Loucy (cell line): ENCODE data around the gene OSBPL2.

ENCODE experiments used
- H2AFZ ChIP-seq: fragments of 200-600 bp; sonication (generic); 2 replicates; pipeline ENCODE4 v1.6.0; 2016; ENCODE audit warnings: antibody characterized with exemption, mild to moderate bottlenecking, low read length, moderate library complexity
- H3F3A ChIP-seq: fragments of 200-600 bp; 2 replicates; pipeline ENCODE4 v1.6.0; 2016; ENCODE audit warnings: antibody characterized with exemption, low read depth, mild to moderate bottlenecking
- H3K27me3 ChIP-seq: fragments of 200-600 bp; sonication (generic); 2 replicates; pipeline ENCODE4 v1.6.1; 2014; ENCODE audit warnings: low read length, mild to moderate bottlenecking; ENCODE audit not compliant: insufficient read depth, poor library complexity, severe bottlenecking
- H3K36me3 ChIP-seq: fragments of 200-600 bp; sonication (generic); 2 replicates; pipeline ENCODE4 v1.6.1; 2016; ENCODE audit warnings: low read length; ENCODE audit not compliant: insufficient read depth
- H3K4me1 ChIP-seq: fragments of 200-600 bp; sonication (generic); 2 replicates; pipeline ENCODE4 v1.5.1; 2014; ENCODE audit warnings: low read length, mild to moderate bottlenecking; ENCODE audit not compliant: insufficient read depth, poor library complexity, severe bottlenecking
- H3K4me2 ChIP-seq: fragments of 200-600 bp; sonication (generic); 2 replicates; pipeline ENCODE4 v1.6.0; 2014; ENCODE audit warnings: antibody characterized with exemption, low read length, low read depth, mild to moderate bottlenecking; ENCODE audit not compliant: poor library complexity, severe bottlenecking
- H3K4me3 ChIP-seq: fragments of 200-600 bp; sonication (generic); 2 replicates; pipeline ENCODE4 v1.5.1; 2014; ENCODE audit warnings: low read length, mild to moderate bottlenecking, mixed read lengths; ENCODE audit not compliant: poor library complexity, severe bottlenecking
- H3K79me2 ChIP-seq: fragments of 200-600 bp; sonication (generic); 2 replicates; pipeline ENCODE4 v1.6.1; 2014; ENCODE audit warnings: low read length; ENCODE audit not compliant: insufficient read depth
- H3K9ac ChIP-seq: fragments of 200-600 bp; sonication (generic); 2 replicates; pipeline ENCODE4 v1.6.0; 2014; ENCODE audit warnings: mild to moderate bottlenecking, low read depth, low read length, moderate library complexity; ENCODE audit not compliant: poor library complexity, severe bottlenecking
- H3K9me2 ChIP-seq: fragments of 200-600 bp; sonication (generic); replicated peaks from 2 replicates; pipeline ENCODE4 v1.6.1; 2016; ENCODE audit warnings: low read depth, low read length, mixed read lengths
- H3K9me3 ChIP-seq: fragments of 200-600 bp; sonication (generic); 2 replicates; pipeline ENCODE4 v1.6.1; 2014; ENCODE audit warnings: mild to moderate bottlenecking, antibody characterized with exemption, low read length, low read depth; ENCODE audit not compliant: insufficient read depth
- H4K20me1 ChIP-seq: fragments of 200-600 bp; sonication (generic); 2 replicates; pipeline ENCODE4 v1.6.0; 2014; ENCODE audit warnings: antibody characterized with exemption, low read length, mild to moderate bottlenecking; ENCODE audit not compliant: insufficient read depth, poor library complexity, severe bottlenecking
- CTCF ChIP-seq: fragments of 200-600 bp; sonication (generic); conservative IDR thresholded peaks from 2 replicates; pipeline ENCODE4 v1.5.1; 2014; ENCODE audit warnings: mild to moderate bottlenecking, antibody characterized with exemption, low read length
- EZH2phosphoT487 ChIP-seq: fragments of 200-600 bp; IDR thresholded peaks from 2 replicates; pipeline ENCODE4 v1.6.1; 2018; ENCODE audit warnings: antibody characterized with exemption, mild to moderate bottlenecking, moderate library complexity, borderline replicate concordance

The OSBPL2 gene

DNA sequence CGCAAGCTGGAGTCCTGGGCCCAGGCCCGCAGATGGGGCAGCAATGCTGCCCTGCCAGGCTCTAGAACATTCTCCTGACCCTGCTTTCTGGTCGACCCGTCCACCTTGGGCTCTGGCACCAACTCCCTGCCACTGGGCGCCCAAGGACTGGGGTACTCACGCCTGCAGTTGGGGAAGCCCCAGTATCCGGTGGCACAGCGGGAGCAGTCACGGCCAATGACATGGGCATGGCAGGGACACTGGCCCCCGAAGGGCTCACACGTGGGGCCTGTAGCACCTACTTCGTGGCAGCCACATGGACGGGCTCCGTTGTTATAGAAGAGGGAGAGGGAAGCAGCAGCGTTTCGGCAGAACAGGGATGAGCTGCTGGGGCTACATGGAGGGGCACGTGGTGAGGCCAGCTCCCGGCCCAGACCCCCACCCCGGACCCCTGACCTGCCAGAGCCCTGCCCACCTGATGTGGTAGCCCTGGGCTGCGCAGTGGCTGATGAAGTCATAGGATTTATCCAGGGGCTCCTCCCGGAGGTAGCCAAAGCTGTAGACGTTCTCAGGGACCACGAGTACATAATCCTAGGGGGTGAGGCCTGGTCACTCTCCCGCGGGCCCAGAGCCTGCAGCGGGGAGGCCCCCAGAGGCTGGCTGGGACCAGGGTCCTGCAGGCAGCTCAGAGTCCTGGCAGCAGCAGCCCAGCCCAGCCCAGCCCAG, 90.5 kb downstream of the OSBPL2 start:
- no peaks in the 10 kb centered on the region for H3K27me3 ChIP-seq
- no peaks in the 10 kb centered on the region for H3K36me3 ChIP-seq
- H3F3A ChIP-seq = no peaks in the 10 kb centered on the region
- no peaks in the 10 kb centered on the region for H3K4me1 ChIP-seq
- no peaks in the 10 kb centered on the region for H3K9me2 ChIP-seq
- no peaks in the 10 kb centered on the region for H3K79me2 ChIP-seq
- H3K4me2 ChIP-seq = no peak overlapping the region
- TF ChIP-seq EZH2phosphoT487 (no peak), CTCF (no peak)
- no peaks in the 10 kb centered on the region for H3K9me3 ChIP-seq
- H2AFZ ChIP-seq = no peak overlapping the region
- no peaks in the 10 kb centered on the region for H4K20me1 ChIP-seq
- H3K4me3 ChIP-seq = no peak overlapping the region
- no peak overlapping the region for H3K9ac ChIP-seq

- Histone ChIP-seq H3K79me2 (no peaks in the 10 kb centered on the region), H3K4me1 (no peaks in the 10 kb centered on the region), H3K9me3 (no peaks in the 10 kb centered on the region), H3K4me3 (no peak overlapping the region), H3K9me2 (no peaks in the 10 kb centered on the region), H3K27me3 (no peaks in the 10 kb centered on the region), H4K20me1 (no peaks in the 10 kb centered on the region), H2AFZ (no peak overlapping the region), H3K9ac (no peak overlapping the region), H3K4me2 (no peak overlapping the region), H3F3A (no peaks in the 10 kb centered on the region), H3K36me3 (no peaks in the 10 kb centered on the region)
- TF ChIP-seq EZH2phosphoT487 = no peak
- no peak for TF ChIP-seq CTCF
These were observed 91.4 kb downstream of the OSBPL2 start for GRCh38 chr20:62329389-62330377.

- no peaks in the 10 kb centered on the region for H3F3A ChIP-seq
- no peaks in the 10 kb centered on the region for H3K27me3 ChIP-seq
- H3K9ac ChIP-seq = no peak overlapping the region
- no peaks in the 10 kb centered on the region for H3K4me1 ChIP-seq
- no peak overlapping the region for H2AFZ ChIP-seq
- H3K79me2 ChIP-seq = no peaks in the 10 kb centered on the region
- no peaks in the 10 kb centered on the region for H4K20me1 ChIP-seq
- H3K9me3 ChIP-seq = no peaks in the 10 kb centered on the region
- no peaks in the 10 kb centered on the region for H3K9me2 ChIP-seq
- no peak overlapping the region for H3K4me3 ChIP-seq
- TF ChIP-seq CTCF (no peak), EZH2phosphoT487 (no peak)
- H3K36me3 ChIP-seq = no peaks in the 10 kb centered on the region
- no peak overlapping the region for H3K4me2 ChIP-seq
These were observed 92.4 kb downstream of the OSBPL2 start for GRCh38 chr20:62330576-62331317.
